Dermis blood vessel endothelial cell (primary cell): ENCODE data around the gene RNF167. TPM values are rescaled to one million over a fixed set of nuclear protein-coding genes. Genes with fewer than 3 reads are reported as not detected.

Experiments
- DNase-seq: peaks from one replicate; pipeline ENCODE4 v3.0.0; 2010
- total RNA-seq: library from RNA; depleted of rRNA; stranded (reverse); fragments of >200 nt; gene quantifications from 2 replicates; pipeline ENCODE4 v1.2.3, GENCODE V29; 2014

Gene RNF167
- total RNA-seq, 1 donor from 2014 or later: 13.6 TPM

DNA sequence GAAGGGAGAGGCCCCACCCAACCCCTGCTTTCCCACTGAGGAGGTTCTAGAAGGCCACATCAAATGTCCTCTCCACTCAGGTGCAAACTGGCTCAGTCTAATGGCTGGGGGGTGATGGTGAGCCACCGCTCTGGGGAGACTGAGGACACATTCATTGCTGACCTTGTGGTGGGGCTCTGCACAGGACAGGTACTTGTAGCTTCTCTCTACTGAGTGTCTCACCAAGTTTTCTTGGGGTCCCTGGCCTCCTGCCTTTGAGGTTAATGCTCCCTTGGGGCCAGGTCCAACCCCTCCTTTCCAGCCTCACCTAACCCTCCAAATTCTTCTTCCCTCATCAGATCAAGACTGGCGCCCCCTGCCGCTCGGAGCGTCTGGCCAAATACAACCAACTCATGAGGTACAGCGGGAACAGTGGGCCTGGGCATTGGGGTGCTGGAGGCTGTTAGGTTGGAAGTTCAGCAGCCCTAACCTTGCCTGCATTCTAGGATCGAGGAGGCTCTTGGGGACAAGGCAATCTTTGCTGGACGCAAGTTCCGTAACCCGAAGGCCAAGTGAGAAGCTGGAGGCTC lies 16.5 kb downstream of the RNF167 start:
- no peak for DNase-seq

- DNase-seq: no peak
These were observed 18.0 kb downstream of the RNF167 start for GRCh38 chr17:4958102-4958501.

DNA sequence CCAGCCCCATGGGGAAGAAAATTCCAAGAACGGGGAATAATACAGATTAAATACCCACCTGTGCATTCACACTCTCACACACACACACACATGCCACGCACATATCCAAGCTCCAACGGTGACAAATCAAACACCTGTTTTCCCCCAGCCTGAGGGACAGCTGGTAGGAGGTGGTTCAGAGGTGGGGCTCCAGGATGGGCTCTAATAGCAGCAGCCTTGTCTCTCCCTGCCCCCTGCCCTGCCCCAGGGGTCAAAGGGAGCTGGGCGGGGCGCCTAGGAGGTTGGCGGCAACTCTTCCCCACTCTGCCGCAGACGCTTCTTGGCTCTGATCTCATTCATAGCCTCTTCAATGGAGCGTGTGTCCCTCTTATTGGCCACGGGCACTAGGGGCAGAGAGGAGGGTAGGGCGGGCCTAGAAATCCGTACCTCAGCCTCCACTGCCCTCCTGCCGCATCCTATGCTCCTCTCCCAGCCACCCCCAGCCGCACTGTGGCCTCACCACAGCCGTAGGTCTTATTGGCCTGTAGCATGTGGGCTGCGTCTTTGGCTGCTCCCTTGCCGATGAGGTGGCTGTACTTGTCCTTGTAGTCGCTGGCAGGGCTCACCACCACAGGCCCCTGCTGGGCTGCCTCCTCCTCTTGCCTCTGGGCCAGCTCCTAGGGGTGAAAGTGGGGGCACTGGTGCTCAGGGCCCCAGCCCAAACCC lies 19.3 kb downstream of the RNF167 start:
- no peak for DNase-seq

GRCh38 chr17:4960279-4960922 lies 20.3 kb downstream of the RNF167 start:
- DNase-seq: no peak

DNA sequence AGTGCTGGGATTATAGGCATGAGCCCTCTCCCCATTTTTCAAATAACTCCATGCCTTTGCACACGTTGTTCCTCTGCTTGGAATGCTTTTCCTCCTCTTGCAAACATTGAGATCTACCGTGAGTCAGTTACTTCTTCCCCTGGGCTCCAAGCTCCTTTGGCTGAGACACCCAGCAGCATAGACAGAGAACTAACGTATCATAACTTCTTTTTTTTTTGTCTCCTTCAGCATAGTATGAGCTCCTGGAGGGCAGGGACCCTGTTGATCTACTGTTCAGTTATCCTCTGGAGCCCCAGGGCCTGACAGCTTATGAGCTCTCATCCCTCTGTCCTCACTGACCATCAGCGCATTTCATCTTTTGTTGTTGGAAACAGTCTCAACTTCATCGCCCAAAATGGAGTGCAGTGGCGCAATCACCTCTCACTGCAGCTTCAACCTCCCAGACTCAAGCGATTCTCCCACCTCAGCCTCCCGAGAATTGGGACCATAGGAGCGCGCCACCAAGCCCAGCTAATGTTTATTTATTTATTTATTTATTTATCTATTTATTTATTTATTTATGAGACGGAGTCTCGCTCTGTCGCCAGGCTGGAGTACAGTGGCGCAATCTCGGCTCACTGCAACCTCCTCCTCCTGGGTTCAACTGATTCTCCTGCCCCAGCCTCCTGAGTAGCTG lies 25.4 kb downstream of the RNF167 start:
- DNase-seq: no peak

GRCh38 chr17:4966844-4967538 lies 26.9 kb downstream of the RNF167 start:
- peak; percentile 100 for DNase-seq

DNA sequence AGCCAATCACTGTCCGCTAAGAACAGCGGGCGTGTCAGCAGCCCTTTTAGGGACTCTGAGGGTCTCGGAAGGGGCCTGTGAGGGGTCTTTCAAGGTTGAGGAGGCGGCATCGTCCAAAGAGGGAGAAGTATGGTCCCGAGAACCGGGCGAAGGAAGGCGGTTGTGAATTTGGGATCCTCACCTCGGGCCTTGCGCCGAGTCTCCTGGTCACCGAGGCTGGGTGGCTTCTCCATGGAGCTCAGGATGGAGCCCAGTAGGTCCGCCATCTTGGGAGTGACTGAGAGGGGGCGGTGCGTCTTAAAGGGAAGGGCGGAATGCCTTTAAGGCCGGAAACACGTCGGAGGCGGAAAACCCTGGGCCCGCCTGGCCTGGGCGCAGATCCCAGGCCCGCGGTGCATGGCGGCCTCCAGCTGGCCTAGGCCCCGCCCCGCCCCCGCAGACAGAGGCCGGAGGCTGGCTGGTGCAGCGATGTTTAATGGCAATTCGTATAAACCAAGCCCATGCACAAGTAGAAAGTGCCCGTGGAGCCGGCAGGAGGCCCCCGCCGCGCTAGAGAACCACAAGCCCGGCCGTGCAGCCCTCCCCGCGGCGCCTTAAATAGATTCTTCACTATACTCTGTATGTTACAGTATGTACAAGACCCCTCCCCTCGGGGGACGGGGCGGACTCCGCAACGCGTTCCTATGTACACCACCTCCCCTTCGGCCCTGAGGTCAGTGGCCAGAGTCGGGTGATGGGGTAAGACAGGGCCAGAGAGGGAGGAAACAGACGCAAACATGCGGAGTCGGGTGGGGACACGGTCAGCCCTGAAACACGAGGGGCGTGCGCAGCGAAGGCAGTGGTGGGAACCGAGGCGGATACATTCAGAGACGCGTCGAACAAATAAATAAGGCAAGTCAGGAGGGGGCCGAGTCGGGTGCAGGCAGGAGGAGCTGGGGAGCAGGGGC lies 27.7 kb downstream of the RNF167 start, which contains the start of gene SPAG7:
Gene SPAG7, minus strand, starts transcription at position 279 of the 947 bp plus-strand sequence. Its CDS starts 13 bp downstream, at position 266.
- peak; percentile 99 for DNase-seq

- no peak for DNase-seq
These were observed 28.5 kb downstream of the RNF167 start for GRCh38 chr17:4968486-4969046.

DNA sequence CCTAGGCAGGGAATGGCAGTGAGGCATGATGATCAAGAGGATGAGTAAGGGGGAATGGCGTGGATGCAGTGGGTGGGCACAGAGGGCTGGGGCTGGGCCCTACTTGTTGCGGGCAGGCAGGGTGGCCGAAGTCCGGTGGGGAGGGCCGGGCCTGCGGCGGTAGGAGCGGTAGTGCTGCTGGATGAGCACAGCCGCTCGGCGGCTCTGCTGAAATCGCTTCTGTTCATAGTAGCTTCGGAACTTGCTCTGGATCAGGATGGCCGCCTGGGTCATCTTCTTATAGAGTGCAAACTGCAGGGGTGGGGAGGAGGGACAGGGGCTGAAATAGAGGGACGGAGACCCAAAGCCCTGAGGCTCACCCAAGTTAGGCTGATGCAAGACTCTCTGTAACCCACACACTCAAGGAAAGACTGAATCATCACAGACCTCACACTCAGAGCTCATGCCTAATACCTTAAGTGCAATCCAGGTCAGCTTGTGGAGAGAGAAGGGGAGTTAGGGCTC lies 29.0 kb downstream of the RNF167 start:
- peak; percentile 40 for DNase-seq

GRCh38 chr17:4969551-4970173 lies 29.6 kb downstream of the RNF167 start:
- DNase-seq: no peak

DNA sequence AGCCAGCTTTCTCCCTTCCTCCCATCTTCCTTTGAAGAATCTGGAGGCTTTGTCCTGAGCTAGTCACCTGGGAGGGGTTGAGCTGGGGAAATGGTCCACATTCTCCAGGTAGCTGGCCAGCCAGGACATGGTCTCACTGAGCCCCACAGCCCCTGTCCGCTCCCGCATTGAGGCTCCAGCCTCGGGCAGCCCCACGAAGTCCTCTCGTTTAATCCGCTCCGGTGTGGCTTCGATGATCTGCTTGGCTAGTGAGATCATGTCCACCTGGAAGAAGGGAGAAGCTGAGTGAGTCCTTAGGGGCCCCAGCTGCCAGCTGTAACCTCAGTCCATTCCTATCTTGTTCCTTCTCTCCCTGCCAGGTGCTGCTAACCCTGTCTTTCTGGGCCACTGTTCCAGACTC lies 30.2 kb downstream of the RNF167 start:
- no peak for DNase-seq

- no peak for DNase-seq
These were observed 31.8 kb downstream of the RNF167 start for GRCh38 chr17:4971826-4972225.

GRCh38 chr17:4972322-4972721 lies 32.3 kb downstream of the RNF167 start:
- DNase-seq: no peak

GRCh38 chr17:4972752-4973151 lies 32.7 kb downstream of the RNF167 start:
- no peak for DNase-seq

- DNase-seq: no peak
These were observed 33.4 kb downstream of the RNF167 start for GRCh38 chr17:4973256-4974114.

DNA sequence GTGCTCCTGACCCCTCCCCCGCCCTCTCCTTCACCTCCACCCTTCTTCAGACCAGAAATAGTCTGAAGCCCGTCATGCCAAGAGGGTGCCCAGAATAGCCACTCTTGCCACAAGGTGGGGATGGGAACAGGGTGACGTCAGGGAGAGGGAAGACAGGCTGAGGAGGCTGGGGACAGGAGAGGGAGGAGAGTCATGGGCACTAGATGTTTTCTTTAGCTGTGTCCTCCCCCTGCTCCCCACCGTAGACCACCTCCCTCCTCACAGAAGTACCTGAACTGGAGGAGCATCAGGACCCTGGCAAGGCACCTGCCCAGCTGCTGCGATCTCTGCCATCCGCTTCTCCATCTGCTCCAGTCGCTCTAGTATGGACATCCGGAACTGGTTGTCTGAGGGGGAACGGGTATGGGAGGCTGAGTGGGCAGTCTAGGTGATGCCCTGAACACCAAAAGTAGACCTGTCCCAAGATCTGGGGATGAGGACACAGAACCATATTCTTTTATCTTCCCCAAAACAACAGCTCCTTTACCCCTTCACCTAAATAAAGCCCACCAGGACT lies 34.1 kb downstream of the RNF167 start:
- no peak for DNase-seq

GRCh38 chr17:4978726-4979125 lies 38.7 kb downstream of the RNF167 start:
- no peak for DNase-seq

DNA sequence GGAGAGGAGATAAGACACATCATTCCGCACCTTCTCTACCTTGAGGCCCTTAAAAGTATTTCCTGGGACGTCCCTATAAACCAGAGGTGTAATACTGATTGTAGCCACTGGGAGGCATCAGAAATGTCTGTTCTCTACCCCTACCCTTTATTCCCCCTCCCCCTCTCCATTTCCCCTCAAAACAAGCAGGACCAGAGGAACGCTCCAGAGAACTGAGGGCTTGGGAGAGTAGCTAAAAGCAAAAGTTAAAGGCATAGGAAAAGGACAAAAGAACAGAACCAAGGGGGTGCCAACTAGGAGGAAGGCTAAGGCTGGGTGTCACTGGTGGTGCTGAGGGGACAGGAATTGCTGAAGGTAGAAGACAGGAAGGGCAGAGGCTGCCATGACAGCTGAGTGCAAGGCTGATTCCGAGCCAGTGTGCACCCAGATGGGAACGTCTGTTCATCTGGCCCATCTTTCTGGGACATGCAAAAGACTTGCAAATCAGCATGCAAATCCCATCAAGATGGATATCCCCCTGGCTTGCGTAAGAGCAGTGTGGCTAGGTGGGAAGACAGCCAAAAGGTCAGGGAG lies 40.7 kb downstream of the RNF167 start:
- DNase-seq: peak; percentile 77

- no peak for DNase-seq
These were observed 42.2 kb downstream of the RNF167 start for GRCh38 chr17:4982305-4982704.
